Neutrophil (primary cell): ENCODE results near the gene MOB1B.

Source experiments
- H3K27ac ChIP-seq: fragments of 200-600 bp; sonication (generic); 2 replicates; pipeline ENCODE4 v1.5.1; 2016; ENCODE audit warnings: mild to moderate bottlenecking, moderate library complexity
- H3K27me3 ChIP-seq: fragments of 200-600 bp; sonication (generic); 2 replicates; pipeline ENCODE4 v1.6.0; 2016; ENCODE audit warnings: mild to moderate bottlenecking
- H3K36me3 ChIP-seq: fragments of 200-600 bp; sonication (generic); 2 replicates; pipeline ENCODE4 v1.5.1; 2017
- H3K4me1 ChIP-seq, 2 experiments: fragments of 200-600 bp in 1 of 2; sonication (generic) in 1 of 2; 1 replicate in 1 of 2; 2 replicates in 1 of 2; pipeline versions ENCODE4 v1.5.1 to v1.6.1; 2013 to 2016; ENCODE audit warnings: low read depth in 1 of 2, low read length in 1 of 2, mild to moderate bottlenecking in 1 of 2, moderate library complexity in 1 of 2; ENCODE audit not compliant: control insufficient read depth in 1 of 2, insufficient read depth in 1 of 2
- H3K4me3 ChIP-seq, 2 experiments: fragments of 200-600 bp in 1 of 2; sonication (generic) in 1 of 2; 1 replicate in 1 of 2; 2 replicates in 1 of 2; pipeline ENCODE4 v1.5.1; 2013 to 2016; ENCODE audit warnings: low read depth in 1 of 2, low read length in 1 of 2, mild to moderate bottlenecking in 1 of 2, moderate library complexity in 1 of 2
- H3K9me3 ChIP-seq: fragments of 200-600 bp; sonication (generic); 2 replicates; pipeline ENCODE4 v1.5.1; 2016
- CTCF ChIP-seq: fragments of 200-600 bp; sonication (generic); IDR thresholded peaks from 2 replicates; pipeline ENCODE4 v1.5.1; 2016; ENCODE audit warnings: antibody characterized with exemption

Gene MOB1B

GRCh38 chr4:70956549-70957210 is 54.5 kb downstream of the MOB1B start:
- Histone ChIP-seq H3K4me1 (peaks cover 0 to 6% of the 10 kb centered on the region in 2 experiments), H3K27ac (no peak overlapping the region), H3K4me3 (no peak overlapping the region), H3K27me3 (no peaks in the 10 kb centered on the region), H3K9me3 (no peaks in the 10 kb centered on the region), H3K36me3 (no peaks in the 10 kb centered on the region)
- no peak for TF ChIP-seq CTCF

GRCh38 chr4:70958681-70959080 is 56.5 kb downstream of the MOB1B start:
- TF ChIP-seq CTCF, result no peak
- H3K27ac ChIP-seq, result no peak overlapping the region
- no peaks in the 10 kb centered on the region for H3K9me3 ChIP-seq
- no peaks in the 10 kb centered on the region for H3K36me3 ChIP-seq
- peaks cover 0 to 6% of the 10 kb centered on the region in 2 experiments for H3K4me1 ChIP-seq
- no peaks in the 10 kb centered on the region for H3K27me3 ChIP-seq
- H3K4me3 ChIP-seq, result no peak overlapping the region

- no peak overlapping the region for H3K4me3 ChIP-seq
- no peaks in the 10 kb centered on the region for H3K27me3 ChIP-seq
- H3K4me1 ChIP-seq, result peaks cover 3 to 7% of the 10 kb centered on the region in 2 experiments
- no peak for TF ChIP-seq CTCF
- H3K9me3 ChIP-seq, result no peaks in the 10 kb centered on the region
- H3K27ac ChIP-seq, result no peak overlapping the region
- H3K36me3 ChIP-seq, result no peaks in the 10 kb centered on the region
Measured at GRCh38 chr4:70969076-70969475, 66.9 kb downstream of the MOB1B start.

GRCh38 chr4:70976252-70976651 is 74.1 kb downstream of the MOB1B start:
- Histone ChIP-seq H3K9me3 (no peaks in the 10 kb centered on the region), H3K4me3 (no peak overlapping the region), H3K4me1 (no peaks in the 10 kb centered on the region), H3K27me3 (no peaks in the 10 kb centered on the region), H3K27ac (no peak overlapping the region), H3K36me3 (no peaks in the 10 kb centered on the region)
- no peak for TF ChIP-seq CTCF

GRCh38 chr4:70979445-70980008 is 77.4 kb downstream of the MOB1B start:
- Histone ChIP-seq H3K27me3 (no peaks in the 10 kb centered on the region), H3K9me3 (no peaks in the 10 kb centered on the region), H3K4me3 (no peak overlapping the region), H3K27ac (no peak overlapping the region), H3K36me3 (no peaks in the 10 kb centered on the region), H3K4me1 (no peaks in the 10 kb centered on the region)
- no peak for TF ChIP-seq CTCF
